DMS 273 treated with DMSO at 0.1 percent for 48 hours (cell line): Measurements from ENCODE around the gene PITPNB.

Experiments
- DNase-seq: peaks from one replicate; lab custom pipeline; 2025; lab: John Stamatoyannopoulos, UW

PITPNB gene

DNA sequence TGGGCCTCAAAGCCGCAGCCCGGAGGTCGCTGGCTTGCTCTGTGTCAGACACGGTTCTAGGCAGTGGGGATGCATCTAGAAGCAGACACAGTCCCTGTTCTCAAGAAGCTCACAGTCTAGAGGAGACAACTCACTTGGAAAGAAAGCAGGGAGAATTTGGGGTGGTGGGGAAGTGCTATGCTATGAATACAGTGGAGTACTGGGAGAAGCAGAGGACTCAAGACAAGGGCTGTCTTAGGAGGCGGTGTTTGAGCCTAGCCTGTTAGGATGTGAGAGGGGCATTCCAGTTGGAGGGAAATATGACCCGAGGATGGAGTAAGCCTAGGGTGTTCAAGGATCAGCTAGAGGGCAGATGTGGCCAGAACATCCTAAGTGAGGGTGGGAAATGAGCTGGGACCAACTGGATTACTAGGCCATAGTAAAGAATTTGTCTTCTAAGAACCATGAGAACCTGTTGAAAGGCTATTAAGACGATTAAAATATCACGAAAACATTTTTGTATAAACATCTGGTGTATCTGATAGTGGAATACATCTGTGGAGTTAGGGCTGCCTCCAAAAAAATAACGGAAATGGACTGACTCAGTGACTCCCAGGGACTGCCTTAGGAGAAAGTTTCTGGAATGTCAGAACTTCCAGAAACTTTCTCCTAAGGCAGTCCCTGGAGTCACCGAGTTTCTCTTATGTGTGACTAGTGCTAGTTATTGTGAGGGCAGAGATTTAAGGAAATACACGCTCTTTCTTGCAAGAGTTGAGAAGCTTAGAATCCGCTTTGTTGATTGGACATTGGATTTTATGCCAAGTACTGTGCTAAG lies 1.1 kb upstream of the PITPNB start:
- no peak for DNase-seq

DNA sequence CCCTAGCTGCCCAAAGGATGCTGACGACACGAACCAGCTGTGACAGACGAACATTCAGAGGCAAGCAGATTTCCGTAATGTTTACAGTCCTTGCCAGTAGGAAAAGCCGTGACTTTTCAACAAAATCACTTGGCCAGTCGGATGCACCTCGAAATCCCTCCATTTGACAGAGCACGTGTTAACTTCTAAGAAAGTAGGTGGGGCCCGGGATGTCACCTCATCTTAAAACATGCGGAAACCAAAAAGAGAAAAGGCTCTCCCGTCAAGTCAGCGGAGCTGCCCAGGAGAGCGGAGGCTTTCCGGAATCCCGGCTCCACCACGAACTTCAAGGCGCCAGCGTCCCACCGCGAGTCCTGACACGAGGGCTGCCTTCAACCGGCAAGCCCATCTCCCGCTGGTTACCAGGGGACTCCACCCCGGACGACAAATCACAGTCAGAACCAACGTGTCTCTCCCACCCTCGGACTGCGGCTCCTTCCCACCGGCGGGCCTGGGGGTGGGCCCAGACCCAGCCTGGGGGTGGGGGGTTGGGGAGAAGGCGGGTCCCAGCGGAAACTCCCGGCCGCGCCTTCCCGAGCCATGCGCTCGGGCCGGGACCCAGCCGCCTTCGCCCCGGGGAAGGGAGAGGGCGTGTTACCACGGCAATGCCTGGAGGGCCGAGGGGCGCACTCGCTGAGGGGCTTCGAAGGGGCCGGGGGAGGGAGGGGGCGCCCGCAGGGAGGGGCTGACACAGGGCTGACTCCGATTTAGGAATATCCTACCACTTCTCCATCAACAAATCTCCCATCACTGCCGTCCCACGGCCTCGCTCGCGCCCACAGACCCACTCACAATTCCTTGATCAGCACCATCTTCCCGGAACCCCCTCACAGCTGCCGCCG lies 475 bp downstream of the PITPNB start:
- DNase-seq, result no peak

DNA sequence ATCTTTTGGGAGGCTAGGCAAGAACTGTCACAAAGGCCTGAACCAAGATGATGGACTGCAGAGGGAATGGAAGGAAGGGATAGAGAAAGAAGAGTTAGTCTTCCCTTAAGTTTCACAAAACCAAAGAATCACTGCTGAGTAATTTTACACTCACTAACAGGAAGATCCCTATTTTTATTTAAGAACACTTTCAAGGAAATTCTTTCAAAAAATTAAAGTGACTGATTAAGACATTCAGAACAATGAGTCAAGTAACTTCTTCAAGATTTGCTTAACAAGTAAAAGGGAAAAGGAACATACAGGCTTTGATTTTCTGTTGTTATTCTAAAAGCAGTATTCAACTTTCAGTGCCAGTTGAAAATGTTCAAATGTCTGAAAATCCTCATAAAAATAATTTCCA lies 3.1 kb downstream of the PITPNB start:
- no peak for DNase-seq

DNA sequence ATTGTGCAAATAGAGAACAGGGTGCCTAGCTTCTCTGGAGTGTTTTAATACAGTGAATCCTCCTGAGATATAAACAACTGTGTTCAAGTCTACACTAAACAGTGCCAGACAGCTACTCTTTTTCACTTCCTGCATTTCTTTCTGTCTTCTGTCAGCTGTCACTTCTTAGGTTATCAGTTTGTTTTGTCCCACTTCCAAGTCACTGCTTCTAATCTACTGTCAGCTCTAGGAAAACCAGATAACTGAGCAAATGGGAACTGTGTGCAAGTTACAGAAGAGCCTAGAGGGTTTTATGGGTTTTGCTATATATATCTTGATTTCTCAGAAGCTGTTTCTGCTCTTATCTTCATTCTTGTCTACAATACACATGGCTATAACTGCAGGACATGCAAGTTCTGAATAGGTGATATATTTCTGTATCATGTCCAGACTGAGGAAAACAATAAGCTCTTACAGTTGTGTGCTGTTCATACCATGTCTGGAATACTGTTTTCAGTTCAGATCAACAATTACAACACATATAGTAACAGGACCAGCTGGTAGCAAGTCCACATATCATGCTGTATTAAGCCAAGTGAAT lies 5.8 kb downstream of the PITPNB start:
- DNase-seq, result no peak

DNA sequence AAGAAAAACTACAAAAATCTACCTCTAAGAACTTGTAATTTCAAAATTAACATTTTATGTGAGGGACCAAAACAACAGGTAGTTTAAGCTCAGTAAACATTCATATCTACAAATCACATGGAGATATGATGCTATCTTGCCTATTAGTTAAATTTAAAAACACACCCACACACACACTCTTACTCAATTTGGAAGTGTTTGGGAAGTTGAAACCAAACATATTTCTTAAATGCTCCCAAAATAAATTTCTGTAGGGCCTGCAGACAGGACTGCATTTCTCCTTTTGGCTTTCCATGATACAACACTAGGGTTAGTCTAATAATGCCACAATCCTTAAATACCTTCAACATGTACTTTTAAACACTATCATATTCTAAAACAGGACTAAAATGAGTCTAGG lies 7.0 kb downstream of the PITPNB start:
- no peak for DNase-seq

DNA sequence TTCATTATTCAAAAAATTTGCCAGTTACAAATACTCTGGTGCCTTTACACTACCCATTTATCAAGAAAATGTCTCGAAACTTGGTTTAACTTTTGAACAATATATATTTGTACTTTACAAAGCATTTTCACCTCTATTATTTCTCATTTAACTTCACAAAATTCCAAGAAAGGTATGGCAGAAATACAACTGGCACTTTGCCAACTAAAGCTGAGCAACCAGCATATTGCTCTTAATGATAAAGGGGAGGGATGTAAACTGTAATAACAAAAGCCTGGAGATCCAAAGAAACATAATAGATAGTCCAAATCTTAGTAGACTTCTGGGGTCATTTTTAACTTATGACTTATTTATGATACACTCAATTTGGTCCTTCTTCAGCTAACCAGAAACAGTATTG lies 7.7 kb downstream of the PITPNB start:
- no peak for DNase-seq

DNA sequence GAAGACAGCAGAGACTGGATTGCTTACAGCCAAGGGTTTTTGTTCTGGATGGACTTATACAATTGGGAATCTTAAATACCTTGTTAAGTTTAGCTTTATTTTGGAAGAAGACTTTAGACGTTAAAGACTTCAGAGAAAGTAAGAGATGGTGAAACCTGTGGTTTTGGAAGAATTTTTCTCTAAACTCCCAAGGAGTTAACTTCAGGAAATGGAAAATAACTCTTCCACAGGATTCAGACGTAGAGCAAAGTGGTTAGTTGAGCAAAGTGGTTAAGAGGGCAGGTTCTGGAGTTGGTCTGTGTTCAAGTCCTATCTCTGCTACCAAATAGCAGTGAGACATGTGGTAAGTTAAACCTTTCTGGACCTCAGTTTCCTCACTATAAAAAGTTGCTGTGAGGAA lies 12.8 kb downstream of the PITPNB start:
- no peak for DNase-seq

DNA sequence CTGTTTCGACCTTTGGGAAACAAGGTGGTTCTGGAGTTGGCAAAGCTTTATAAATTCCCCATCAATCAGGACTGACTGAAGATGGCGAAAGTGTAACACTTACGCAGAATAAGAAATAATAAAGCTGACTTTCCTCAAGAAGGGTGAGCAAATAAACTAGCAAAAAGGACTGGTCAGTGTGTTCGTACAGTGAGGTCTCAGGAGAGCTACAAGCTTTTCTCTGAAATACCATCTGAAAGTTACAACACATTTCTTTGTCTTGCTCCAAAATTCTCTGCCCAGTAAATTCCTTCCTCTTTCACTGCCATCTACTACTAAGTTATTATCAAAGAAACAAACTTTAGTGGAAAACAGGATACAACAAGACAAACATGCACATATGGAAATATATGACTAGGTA lies 13.4 kb downstream of the PITPNB start:
- no peak for DNase-seq

DNA sequence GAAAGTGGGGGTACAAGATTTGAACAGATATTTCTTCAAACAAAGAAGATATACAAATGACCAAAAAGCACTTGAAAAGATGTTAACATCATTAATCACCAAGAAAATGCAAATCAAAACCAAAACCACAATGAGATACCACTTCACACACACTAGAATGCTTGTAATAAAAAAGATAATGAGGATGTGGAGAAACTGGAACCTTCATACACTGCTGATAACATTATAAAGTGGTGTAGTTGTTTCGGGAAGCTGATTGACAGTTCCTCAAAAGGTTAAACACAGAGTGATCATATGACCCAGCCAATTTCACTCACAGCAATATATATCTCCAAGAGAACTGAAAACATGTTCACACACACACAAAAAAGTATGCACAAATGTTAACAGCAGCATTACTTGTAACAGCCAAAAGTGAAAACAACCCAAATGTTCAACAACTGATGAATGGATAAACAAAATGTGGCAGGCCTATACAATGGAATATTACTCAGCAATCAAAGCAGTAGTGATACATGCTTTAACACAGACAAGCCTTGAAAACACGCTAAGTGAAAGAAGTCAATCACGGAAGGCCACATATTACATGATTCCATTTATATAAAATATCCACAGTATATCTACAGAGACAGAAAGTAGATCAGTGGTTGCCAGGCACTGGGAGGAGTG lies 15.1 kb downstream of the PITPNB start:
- no peak for DNase-seq

DNA sequence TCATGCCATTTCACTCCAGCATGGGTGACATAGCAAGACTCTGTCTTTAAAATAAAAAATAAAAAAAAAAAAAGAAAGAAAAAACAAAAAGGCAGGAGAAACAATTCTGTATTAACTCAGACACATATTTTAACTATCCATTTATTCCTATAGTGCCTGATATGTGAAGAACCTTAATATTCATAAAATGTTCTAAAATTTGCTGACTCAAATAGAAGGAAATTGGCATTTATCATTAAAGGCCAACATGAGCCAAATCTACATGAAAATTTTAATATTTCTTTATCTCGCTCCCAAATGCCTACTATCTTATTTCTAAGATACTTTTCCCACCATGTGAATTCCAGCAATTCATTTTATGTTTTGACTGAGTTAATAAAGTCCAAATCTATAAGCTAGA lies 18.9 kb downstream of the PITPNB start:
- no peak for DNase-seq

DNA sequence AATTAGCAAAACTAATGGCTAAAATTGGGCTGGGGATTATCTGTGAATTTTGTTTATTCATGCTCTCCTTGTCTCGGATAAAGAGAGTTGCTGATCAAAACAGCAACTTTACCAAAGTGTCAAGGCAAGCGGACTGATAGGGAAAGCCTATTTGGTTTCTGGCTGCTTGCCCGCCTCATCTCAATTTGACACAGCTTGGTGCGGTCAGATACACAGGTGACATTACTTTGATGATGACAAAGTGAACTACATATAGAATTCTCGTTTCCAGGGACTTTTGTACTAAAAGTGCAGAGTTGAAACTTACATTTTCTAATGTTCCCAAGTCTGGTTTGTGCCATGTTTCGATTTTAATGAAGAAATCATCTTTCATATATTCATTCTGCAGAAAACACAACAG lies 22.8 kb downstream of the PITPNB start:
- no peak for DNase-seq

DNA sequence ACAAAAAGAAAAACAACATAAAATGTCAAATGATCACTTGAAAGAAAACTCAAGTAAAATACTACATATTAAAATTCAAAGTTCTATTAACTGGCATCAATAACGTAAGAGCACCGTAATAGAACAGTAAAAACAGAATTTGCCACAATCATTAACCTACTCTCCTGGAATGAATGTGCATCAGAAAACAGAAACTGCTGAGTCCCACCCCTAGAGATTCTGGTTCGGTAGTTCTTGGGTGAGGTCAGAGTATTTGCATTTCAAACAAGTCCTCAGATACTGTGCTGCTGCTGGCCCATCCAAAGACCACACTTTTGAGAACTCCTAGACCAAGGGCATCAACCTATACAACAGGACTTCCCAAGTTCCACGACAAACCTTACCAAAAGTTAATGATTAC lies 23.5 kb downstream of the PITPNB start:
- DNase-seq, result no peak

DNA sequence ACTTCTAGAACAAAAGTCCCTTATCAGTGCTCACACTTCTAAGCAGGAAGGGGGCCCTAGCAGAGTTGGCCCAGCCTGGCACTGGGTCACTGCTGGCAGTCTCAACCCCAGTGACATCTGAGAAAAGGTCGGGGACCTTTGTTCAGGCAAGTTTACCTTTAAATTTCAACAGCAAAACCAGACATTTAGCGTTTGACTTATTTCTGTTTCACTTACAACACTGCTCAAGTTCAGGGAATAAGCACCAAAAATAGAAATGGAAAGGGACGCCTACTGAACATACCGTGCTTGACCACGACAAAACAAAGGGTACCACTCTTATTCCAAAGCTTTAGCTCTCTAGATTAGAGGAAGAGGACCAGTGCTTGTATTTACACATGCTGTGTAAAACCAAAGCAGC lies 26.2 kb downstream of the PITPNB start:
- no peak for DNase-seq

DNA sequence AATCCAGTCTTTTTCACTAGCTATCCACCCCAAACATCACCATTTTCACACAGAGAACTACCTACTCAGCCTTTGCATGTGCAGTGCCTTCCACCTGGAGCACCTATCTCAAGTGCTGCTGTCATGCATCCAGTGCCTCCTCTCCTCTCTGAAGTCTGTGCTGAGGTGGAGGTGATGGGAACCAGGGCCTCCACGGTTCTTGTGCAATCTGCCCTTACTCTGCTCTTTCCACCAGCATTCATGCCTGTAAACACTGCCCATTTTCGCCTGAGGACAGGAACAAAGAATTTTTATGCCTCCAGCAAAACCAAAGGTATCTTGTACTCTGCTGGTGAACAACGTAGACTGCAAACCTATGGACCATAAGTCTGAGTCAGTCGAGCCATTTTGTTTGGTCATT lies 27.0 kb downstream of the PITPNB start:
- DNase-seq, result no peak

DNA sequence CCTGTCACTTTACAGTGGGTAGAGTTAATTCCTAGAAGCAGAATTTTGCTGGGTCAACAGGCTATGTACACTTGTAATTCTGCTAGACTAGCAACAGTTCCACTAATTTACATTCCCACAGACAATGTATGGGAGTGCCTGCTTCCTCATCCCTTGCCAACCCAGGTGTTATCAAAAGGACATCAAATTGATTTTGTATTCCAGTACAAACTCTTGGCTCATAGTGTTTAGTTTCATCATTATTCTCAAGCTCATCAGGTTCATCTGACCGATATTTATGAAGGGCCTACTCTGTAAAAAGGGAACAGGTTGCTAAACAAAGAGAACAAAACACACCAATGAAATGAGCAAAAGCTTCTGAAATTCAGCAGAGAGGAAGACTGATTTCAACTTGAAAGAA lies 30.7 kb downstream of the PITPNB start:
- no peak for DNase-seq

DNA sequence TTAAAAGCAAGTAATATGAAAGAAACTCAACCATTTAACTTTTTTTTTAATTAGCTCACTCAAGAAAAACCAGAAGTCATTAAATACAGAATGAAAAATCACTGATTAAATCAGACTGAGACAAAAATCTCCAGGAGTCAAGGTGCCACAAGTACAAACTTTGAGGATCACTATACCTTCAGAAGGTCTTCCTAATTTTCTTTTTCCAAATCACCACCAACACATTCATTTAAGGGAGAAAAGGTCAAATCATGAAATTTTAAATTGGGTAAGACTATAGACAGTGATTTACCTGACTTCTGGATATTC lies 32.3 kb downstream of the PITPNB start:
- DNase-seq, result no peak

DNA sequence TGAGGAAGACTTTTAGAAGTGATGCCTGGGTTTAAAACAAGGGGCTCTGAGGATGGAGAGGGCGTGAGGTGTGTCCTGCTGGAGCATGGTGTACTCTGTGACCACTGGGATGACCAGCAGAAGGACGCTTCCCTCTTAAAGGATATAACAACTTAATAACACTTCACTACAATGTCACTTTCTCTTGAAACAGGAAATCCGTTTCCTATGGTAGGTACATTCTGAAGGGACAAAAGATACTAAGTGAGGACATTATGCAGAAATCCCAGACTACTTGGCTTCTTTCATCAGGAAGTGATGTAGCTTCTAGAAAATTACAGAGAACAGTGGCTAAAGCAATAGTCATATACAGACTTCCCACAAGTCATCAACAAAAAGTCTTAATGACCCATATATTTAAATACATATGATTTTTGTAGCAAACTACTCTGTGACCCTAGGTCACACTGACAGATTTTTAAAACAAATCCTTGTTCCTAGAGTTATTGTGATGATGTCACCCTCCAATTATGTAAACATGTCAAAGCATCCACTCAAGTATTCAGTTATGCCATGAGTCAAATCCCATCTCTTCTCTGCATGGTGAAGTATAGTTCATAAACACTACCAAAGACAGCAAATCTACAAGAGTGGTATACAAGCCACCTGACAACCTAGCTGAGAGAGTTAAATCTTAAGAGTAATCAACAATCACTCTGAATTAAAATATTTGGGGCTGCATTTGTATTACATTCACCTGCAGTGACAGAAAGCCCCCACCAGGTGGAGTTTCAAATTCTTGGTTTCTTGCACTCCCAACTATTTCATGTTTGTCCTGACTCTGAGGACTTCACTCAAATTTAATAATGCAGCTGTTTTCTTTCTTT lies 32.8 kb downstream of the PITPNB start:
- no peak for DNase-seq

DNA sequence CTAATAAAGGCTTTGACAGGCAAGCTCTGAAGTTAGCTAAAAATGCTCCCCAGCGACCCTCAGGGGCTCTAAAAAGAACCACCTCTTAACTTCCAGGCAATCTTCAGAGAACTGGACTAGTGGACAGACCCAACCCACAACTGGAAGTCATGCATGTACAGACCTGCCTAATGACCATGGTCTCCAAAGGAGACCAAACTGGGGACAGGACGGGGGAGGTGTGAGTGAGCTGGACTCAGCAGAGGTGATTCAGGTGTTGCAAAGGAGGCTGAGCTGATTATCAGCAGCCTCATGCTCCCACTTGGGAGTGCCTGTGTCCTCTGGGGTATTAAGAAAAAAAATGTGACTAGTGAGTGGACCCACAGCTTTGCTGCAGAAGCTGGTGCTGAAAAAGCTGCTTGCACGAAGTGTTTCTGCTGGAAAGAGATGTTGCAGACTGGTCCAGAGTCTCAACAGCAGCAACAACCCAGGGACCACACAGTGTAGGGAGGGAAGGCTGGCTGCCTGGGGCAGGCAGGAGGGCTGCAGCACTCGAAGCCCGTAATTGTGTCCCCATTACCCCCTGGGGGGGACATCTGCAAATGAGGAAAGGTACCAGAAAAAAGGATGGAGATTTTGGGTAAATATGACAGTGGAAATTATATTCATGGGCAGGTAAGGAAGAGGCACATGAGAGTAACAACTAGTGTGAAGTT lies 35.3 kb downstream of the PITPNB start:
- no peak for DNase-seq

DNA sequence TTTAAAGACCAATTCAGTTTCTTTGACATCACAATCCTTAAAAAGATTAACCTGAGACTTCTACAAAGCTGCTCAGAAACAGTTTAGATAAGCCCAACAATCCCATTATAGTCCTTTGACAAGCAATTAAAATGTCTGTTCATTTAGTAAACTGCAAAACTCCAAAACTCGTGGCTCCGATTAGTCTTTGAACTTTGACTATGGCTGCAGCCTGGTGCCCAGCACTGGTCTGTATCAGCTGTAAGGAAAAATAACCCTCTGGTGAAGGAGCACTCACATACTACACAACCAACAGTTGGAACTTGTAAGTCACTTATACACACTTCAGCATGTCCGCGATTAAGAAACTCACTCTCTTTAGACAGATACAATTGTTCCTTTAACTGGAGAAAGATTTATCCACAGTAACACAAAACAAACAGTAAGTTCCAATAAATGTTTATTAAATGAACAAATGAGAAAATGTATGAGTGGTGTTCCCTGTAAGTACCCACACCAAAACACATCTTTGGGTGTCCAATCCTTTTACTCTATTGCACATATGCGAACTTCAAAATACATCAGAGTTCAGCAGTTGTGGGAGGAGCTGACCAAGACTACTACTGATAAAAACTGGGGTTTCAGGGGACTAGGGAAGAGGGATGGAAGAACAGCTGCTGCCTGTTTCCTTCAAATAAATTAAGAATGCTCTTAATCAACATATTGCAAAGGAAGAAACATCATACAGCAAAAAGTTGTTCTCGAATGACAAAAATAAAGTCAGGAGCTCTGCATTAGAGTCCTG lies 36.4 kb downstream of the PITPNB start:
- no peak for DNase-seq

DNA sequence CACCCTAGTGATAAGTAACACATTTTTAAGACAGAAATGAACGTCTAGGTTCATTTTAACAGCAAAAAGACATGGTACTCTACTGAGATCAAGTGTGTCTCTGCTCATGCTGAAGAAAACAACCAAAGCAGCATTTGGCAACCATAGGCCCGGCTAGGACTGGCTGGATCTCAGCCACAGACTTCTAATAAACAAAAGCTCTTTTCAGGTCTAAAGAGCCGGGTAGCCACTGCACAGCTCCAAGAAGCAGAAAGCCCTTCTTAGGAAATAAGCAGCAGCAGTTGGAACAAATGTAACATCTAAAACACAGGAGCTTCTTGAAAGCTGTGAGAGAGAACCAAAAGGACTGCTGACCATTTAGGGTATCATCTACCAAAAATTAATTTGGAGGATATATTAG lies 37.6 kb downstream of the PITPNB start:
- DNase-seq, result no peak
